ENCODE data around the gene ZSWIM1. TPM values are rescaled to one million over a fixed set of nuclear protein-coding genes. Genes with fewer than 3 reads are reported as not detected.
A peak's percentile ranks its signal among the peaks of the same experiment; 100 is the strongest.

Gene ZSWIM1
- total RNA-seq, 4 donors from 2014 or later, result 9.7 to 18.4 (median 15.0) TPM

DNA sequence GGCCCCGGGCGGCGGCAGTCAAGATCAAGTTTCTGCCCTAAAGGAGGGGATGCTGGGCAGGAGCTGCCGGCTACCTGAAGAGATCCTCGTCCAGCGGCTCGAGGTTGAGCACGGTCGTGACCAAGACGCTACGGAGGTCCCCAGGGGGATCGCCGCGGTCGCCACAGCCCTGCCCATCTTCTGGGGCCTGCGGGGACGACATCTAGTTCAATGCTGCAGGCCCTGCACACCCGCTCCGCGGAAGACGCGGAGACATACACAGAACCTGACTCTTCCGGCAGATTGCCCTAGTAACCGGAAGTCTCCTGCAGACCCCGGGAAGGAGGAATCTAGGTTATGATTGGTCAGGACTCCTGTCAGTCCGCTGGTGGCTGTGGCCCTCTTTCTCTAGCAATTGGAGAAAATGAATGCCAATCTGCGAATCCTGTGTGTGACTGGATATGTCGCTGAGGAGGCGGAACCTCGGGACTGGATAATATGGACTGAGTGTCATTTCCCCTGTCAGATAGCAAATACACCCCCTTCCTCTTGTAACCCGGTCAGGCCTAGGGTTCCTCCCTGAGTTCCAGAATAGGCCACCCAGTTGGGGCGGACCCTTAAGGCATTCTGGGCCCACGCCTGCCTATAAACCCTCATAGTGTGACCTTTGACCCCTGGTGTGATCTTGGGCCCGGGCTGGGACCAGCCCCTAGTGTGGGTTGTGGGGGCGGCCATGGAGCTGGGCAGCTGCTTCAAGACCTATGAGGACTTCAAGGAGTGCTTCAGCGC, 23.7 kb upstream of the ZSWIM1 start, which contains the start of the genes ACOT8 and ZSWIM3:
TSS of gene ACOT8 (minus strand) at position 279 of the 768 bp plus-strand sequence. CDS start at position 202, 77 bp downstream.
TSS of gene ZSWIM3 (plus strand) at position 501 of the 768 bp plus-strand sequence. CDS start at position 713, 212 bp downstream.
- Histone ChIP-seq H3K4me1 (peaks cover 32% of the 10 kb centered on the region), H3K9me3 (no peaks in the 10 kb centered on the region), H3K27me3 (no peaks in the 10 kb centered on the region), H3K27ac (peak within 1 kb of the TSS; percentile 70), H3K4me3 (peak within 1 kb of the TSS; percentile 79), H3K36me3 (peaks cover 8% of the 10 kb centered on the region)
- TF ChIP-seq POLR2A (IDR thresholded peaks at IDR 0.05), result peak in 1 of 2 donors; percentile 78
- TF ChIP-seq POLR2AphosphoS5 (IDR thresholded peaks at IDR 0.05), result peak in 1 of 3 donors; percentile 50
- no peak for TF ChIP-seq EP300 (IDR thresholded peaks at IDR 0.05)
- TF ChIP-seq, protein P1, sequence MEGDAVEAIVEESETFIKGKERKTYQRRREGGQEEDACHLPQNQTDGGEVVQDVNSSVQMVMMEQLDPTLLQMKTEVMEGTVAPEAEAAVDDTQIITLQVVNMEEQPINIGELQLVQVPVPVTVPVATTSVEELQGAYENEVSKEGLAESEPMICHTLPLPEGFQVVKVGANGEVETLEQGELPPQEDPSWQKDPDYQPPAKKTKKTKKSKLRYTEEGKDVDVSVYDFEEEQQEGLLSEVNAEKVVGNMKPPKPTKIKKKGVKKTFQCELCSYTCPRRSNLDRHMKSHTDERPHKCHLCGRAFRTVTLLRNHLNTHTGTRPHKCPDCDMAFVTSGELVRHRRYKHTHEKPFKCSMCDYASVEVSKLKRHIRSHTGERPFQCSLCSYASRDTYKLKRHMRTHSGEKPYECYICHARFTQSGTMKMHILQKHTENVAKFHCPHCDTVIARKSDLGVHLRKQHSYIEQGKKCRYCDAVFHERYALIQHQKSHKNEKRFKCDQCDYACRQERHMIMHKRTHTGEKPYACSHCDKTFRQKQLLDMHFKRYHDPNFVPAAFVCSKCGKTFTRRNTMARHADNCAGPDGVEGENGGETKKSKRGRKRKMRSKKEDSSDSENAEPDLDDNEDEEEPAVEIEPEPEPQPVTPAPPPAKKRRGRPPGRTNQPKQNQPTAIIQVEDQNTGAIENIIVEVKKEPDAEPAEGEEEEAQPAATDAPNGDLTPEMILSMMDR (IDR thresholded peaks at IDR 0.05), result no peak
- peak; percentile 96 to 97 for DNase-seq (ENCODE audit: low spot score in 2 of 2)
- WGBS, result 4% methylated on average over 5 of the region's 36 CpGs

DNA sequence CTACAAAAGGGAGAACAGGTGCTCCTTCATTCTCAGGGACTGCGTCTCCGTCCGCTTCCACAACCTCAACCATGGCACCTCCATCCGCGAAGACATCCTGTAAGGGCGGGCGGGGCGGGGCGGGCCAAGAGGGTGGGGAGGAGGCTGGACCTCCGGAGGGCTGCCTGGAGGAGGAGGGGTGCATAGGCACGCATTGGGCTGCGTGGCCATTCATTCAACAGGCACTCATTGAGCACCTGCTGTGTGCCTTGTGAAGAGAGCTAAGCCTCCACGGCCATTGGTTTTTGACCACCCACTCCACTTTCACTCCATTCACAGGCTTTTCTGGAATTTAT, 23.2 kb upstream of the ZSWIM1 start:
- H3K9me3 ChIP-seq, result no peaks in the 10 kb centered on the region
- peak overlapping the region; percentile 52 for H3K27ac ChIP-seq
- TF ChIP-seq, protein P1 (IDR thresholded peaks at IDR 0.05), result no peak
- TF ChIP-seq POLR2A (IDR thresholded peaks at IDR 0.05) (no peak), POLR2AphosphoS5 (IDR thresholded peaks at IDR 0.05) (no peak), EP300 (IDR thresholded peaks at IDR 0.05) (no peak)
- DNase-seq (ENCODE audit: low spot score in 2 of 2), result no peak
- peak overlapping the region; percentile 79 for H3K4me3 ChIP-seq
- WGBS, result 15% methylated on average over 13 of the region's 13 CpGs
- no peaks in the 10 kb centered on the region for H3K27me3 ChIP-seq
- H3K4me1 ChIP-seq, result peaks cover 32% of the 10 kb centered on the region
- H3K36me3 ChIP-seq, result peaks cover 8% of the 10 kb centered on the region

- WGBS, result 92% methylated on average over 5 of the region's 5 CpGs
- H3K9me3 ChIP-seq, result no peaks in the 10 kb centered on the region
- no peaks in the 10 kb centered on the region for H3K27me3 ChIP-seq
- no peaks in the 10 kb centered on the region for H3K36me3 ChIP-seq
- no peak overlapping the region for H3K27ac ChIP-seq
- no peak overlapping the region for H3K4me3 ChIP-seq
- peaks cover 29% of the 10 kb centered on the region for H3K4me1 ChIP-seq
- TF ChIP-seq, protein P1 (IDR thresholded peaks at IDR 0.05), result no peak
- no peak for TF ChIP-seq EP300 (IDR thresholded peaks at IDR 0.05)
- TF ChIP-seq POLR2A (IDR thresholded peaks at IDR 0.05), result no peak
- no peak for TF ChIP-seq POLR2AphosphoS5 (IDR thresholded peaks at IDR 0.05)
- DNase-seq (ENCODE audit: low spot score in 2 of 2), result no peak
These were observed 21.1 kb upstream of the ZSWIM1 start for GRCh38 chr20:45859916-45860315.

GRCh38 chr20:45860560-45861220, 20.3 kb upstream of the ZSWIM1 start:
- TF ChIP-seq EP300 (IDR thresholded peaks at IDR 0.05), result no peak
- TF ChIP-seq POLR2A (IDR thresholded peaks at IDR 0.05), result no peak
- no peak for TF ChIP-seq POLR2AphosphoS5 (IDR thresholded peaks at IDR 0.05)
- TF ChIP-seq, protein P1 (IDR thresholded peaks at IDR 0.05), result no peak
- DNase-seq (ENCODE audit: low spot score in 2 of 2), result no peak
- Histone ChIP-seq H3K27me3 (no peaks in the 10 kb centered on the region), H3K27ac (no peak overlapping the region), H3K4me3 (no peak overlapping the region), H3K9me3 (no peaks in the 10 kb centered on the region), H3K36me3 (no peaks in the 10 kb centered on the region), H3K4me1 (peaks cover 22% of the 10 kb centered on the region)
- WGBS, result 69% methylated on average over 7 of the region's 7 CpGs

Measured in suprapubic skin (tissue), 4 donors.